ENCODE data around the gene LRRC28. TPM values are rescaled to one million over a fixed set of nuclear protein-coding genes. Genes with fewer than 3 reads are reported as not detected.

The LRRC28 gene
- total RNA-seq, 2 experiments from 2014 or later: 12.5 to 14.4 TPM

DNA sequence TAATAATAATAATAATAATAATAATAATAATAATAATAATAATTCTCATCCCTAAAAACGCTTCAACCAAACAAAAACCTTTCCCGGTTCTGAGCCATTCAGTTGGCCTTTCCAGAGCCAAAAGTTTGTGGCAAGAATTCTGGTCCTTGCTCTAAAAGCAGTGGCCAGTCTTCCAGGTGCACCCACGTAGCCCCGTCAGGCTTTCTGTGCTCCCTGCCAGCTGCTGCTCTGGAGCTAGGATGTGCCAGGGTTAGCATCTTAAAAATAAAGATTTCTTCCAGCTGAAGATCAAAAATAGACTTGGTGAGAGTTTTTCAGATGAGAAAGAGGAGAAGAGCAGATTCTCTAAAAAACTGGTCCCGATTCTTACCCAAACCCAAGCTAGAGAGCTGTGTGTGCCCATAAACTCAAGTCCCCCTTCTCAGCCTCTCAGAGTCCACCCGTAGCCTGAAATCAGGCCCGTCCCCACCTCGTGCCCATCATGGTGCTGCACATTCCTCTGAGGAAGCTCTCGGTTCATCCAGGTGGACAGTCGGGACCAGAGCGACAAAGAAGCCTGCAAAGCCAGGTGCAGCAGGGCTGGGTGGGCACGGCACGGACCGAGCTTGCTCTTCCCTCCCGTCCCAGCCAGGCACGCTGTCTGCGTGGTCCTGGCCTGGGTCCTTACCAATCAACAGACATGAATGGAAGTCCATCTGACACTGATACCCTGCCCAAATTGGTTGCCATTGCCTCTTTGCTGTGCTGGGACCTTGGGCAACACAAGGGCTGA, 155.6 kb downstream of the LRRC28 start:
- Histone ChIP-seq H3K27me3 (ENCODE audit: control insufficient read depth in 1 of 2, insufficient read depth in 2 of 2, low read length in 2 of 2) (no peaks in the 10 kb centered on the region), H3K9me3 (ENCODE audit: control insufficient read depth in 1 of 2, insufficient read depth in 1 of 2, low read length in 2 of 2) (no peaks in the 10 kb centered on the region), H3K27ac (ENCODE audit: low read depth in 1 of 2, low read length in 2 of 2) (no peak overlapping the region), H3K36me3 (ENCODE audit: insufficient read depth, low read length) (no peaks in the 10 kb centered on the region), H3K4me3 (ENCODE audit: low read length) (no peak overlapping the region), H3K4me1 (ENCODE audit: insufficient read depth, low read length) (peaks cover 18% of the 10 kb centered on the region)
- H3K27me3 Mint-ChIP-seq: no peaks in the 10 kb centered on the region
- peaks cover 14% of the 10 kb centered on the region for H3K4me1 Mint-ChIP-seq (ENCODE audit: low read depth)
- CTCF ChIA-PET: no interaction called here
- H3K27ac Mint-ChIP-seq: no peak overlapping the region
- POLR2A ChIA-PET: interaction anchor here (0.9 kb wide), 1 partner anchor 160 kb away, joined by 3 read pairs; no protein-coding TSS in a partner anchor
- no peaks in the 10 kb centered on the region for H3K9me3 Mint-ChIP-seq
- intact Hi-C loops (cut with DNase I, micrococcal nuclease): loop anchor here in 1 of 2 experiments (5.0 kb wide), 1 partner anchor 295 kb away; no protein-coding TSS in a partner anchor
- TF ChIP-seq, protein P1, sequence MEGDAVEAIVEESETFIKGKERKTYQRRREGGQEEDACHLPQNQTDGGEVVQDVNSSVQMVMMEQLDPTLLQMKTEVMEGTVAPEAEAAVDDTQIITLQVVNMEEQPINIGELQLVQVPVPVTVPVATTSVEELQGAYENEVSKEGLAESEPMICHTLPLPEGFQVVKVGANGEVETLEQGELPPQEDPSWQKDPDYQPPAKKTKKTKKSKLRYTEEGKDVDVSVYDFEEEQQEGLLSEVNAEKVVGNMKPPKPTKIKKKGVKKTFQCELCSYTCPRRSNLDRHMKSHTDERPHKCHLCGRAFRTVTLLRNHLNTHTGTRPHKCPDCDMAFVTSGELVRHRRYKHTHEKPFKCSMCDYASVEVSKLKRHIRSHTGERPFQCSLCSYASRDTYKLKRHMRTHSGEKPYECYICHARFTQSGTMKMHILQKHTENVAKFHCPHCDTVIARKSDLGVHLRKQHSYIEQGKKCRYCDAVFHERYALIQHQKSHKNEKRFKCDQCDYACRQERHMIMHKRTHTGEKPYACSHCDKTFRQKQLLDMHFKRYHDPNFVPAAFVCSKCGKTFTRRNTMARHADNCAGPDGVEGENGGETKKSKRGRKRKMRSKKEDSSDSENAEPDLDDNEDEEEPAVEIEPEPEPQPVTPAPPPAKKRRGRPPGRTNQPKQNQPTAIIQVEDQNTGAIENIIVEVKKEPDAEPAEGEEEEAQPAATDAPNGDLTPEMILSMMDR (IDR thresholded peaks at IDR 0.05): no peak
- DNase-seq (no peak), ATAC-seq (ENCODE audit: poor library complexity) (no peak)
- no peak overlapping the region for H3K4me3 Mint-ChIP-seq
- H3K36me3 Mint-ChIP-seq (ENCODE audit: low read depth): no peaks in the 10 kb centered on the region

DNA sequence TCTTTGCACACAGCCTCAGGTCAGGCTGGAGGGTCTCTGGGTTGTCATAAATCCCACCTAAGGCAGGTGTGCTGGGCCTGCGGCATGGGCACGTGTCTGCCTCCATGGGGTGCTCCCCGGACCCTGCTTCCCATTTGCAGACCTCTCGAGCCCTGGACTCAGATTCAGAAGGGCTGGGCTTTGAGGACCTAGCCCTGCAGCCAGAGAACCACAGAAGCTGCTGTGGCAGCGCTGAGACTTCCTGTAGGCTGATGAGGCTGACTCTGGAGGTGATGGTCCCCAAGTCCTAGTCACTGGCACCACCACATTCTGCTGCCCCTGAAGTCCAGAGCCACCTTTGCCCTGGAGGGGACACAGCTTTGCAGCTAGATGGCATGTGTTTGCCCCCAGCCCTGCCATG, 156.4 kb downstream of the LRRC28 start:
- intact Hi-C loops (cut with DNase I, micrococcal nuclease): loop anchor here in 1 of 2 experiments (5.0 kb wide), 1 partner anchor 295 kb away; no protein-coding TSS in a partner anchor
- Mint-ChIP-seq H3K36me3 (ENCODE audit: low read depth) (no peaks in the 10 kb centered on the region), H3K4me1 (ENCODE audit: low read depth) (peaks cover 14% of the 10 kb centered on the region), H3K27ac (no peak overlapping the region), H3K4me3 (no peak overlapping the region), H3K9me3 (no peaks in the 10 kb centered on the region), H3K27me3 (no peaks in the 10 kb centered on the region)
- H3K4me1 ChIP-seq (ENCODE audit: insufficient read depth, low read length): peaks cover 18% of the 10 kb centered on the region
- no peak overlapping the region for H3K4me3 ChIP-seq (ENCODE audit: low read length)
- no peaks in the 10 kb centered on the region for H3K27me3 ChIP-seq (ENCODE audit: control insufficient read depth in 1 of 2, insufficient read depth in 2 of 2, low read length in 2 of 2)
- TF ChIP-seq, protein P1 (IDR thresholded peaks at IDR 0.05): no peak
- H3K27ac ChIP-seq (ENCODE audit: low read depth in 1 of 2, low read length in 2 of 2): no peak overlapping the region
- ATAC-seq (ENCODE audit: poor library complexity): no peak
- no peaks in the 10 kb centered on the region for H3K9me3 ChIP-seq (ENCODE audit: control insufficient read depth in 1 of 2, insufficient read depth in 1 of 2, low read length in 2 of 2)
- POLR2A ChIA-PET: no interaction called here
- H3K36me3 ChIP-seq (ENCODE audit: insufficient read depth, low read length): no peaks in the 10 kb centered on the region
- DNase-seq: no peak
- CTCF ChIA-PET: no interaction called here

DNA sequence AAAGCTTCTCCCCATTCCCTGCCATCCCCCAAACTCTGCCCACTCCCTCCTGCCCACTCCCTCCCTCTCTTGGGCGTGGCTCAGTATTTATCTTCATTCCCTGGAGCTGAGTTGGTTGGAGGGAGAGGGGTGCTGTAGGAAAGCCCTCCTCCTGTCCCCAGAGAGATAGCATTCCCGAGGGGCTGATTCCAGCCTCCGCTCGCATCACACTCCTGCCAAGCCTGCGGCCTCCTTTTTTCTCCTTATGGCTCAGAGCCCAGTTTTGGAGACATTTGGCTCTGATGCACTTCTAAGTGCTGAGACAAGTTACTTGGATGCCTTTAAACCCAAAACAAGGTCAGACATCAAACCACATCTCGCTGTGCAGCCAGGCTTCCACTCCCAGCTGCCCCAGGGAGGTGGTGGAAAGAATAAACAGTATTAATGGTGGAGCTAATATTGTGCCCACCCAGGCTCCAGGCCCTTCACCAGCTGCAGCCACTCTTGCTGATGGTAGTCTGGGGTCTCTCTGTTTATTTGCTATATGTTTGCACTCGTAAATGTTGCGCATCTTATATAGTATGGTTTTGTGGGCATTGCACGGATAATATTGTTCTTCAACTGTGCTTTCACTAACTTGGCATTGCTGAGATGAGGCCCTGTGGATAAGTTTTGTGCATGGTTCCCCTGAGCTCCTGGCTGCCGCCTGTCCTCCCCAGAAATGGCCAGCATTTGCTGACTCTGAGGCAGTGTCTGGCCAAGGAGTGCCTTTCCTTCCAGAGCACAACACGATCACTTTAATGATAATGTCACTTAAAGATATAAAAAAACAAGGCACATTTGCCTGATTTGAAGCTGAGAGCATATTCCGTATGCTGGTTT, 157.2 kb downstream of the LRRC28 start:
- no peak for ATAC-seq (ENCODE audit: poor library complexity)
- H3K27me3 ChIP-seq (ENCODE audit: control insufficient read depth in 1 of 2, insufficient read depth in 2 of 2, low read length in 2 of 2): no peaks in the 10 kb centered on the region

More for the DNA sequence above, 157.2 kb downstream of the LRRC28 start:
- H3K4me3 ChIP-seq (ENCODE audit: low read length): no peak overlapping the region
- no peak overlapping the region for H3K4me3 Mint-ChIP-seq
- H3K9me3 ChIP-seq (ENCODE audit: control insufficient read depth in 1 of 2, insufficient read depth in 1 of 2, low read length in 2 of 2): no peaks in the 10 kb centered on the region
- peaks cover 18% of the 10 kb centered on the region for H3K4me1 ChIP-seq (ENCODE audit: insufficient read depth, low read length)
- H3K9me3 Mint-ChIP-seq: no peaks in the 10 kb centered on the region
- H3K27ac ChIP-seq (ENCODE audit: low read depth in 1 of 2, low read length in 2 of 2): no peak overlapping the region
- POLR2A ChIA-PET: interaction anchor here (1.2 to 2.1 kb wide), 2 partner anchors 157 to 296 kb away, joined by 4 to 12 read pairs; no protein-coding TSS in a partner anchor
- H3K36me3 ChIP-seq (ENCODE audit: insufficient read depth, low read length): no peaks in the 10 kb centered on the region
- TF ChIP-seq, protein P1 (IDR thresholded peaks at IDR 0.05): no peak
- H3K4me1 Mint-ChIP-seq (ENCODE audit: low read depth): peaks cover 14% of the 10 kb centered on the region
- H3K27me3 Mint-ChIP-seq: no peaks in the 10 kb centered on the region
- H3K36me3 Mint-ChIP-seq (ENCODE audit: low read depth): no peaks in the 10 kb centered on the region
- intact Hi-C loops (cut with DNase I, micrococcal nuclease): loop anchor here in 1 of 2 experiments (5.0 kb wide), 1 partner anchor 294 kb away; no protein-coding TSS in a partner anchor
- H3K27ac Mint-ChIP-seq: no peak overlapping the region
- DNase-seq: no peak
- CTCF ChIA-PET: interaction anchor here (1.2 kb wide), 1 partner anchor 11 kb away, joined by 3 read pairs; no protein-coding TSS in a partner anchor
